AG20443 (cell line): ENCODE data around the gene SYNE2.
A peak's percentile ranks its signal among the peaks of the same experiment; 100 is the strongest.

Experiments used
- DNase-seq: peaks from one replicate; pipeline ENCODE4 v3.0.0; 2012; ENCODE audit warnings: low spot score, mixed read lengths

The SYNE2 gene

GRCh38 chr14:64217834-64218233 lies 365.0 kb downstream of the SYNE2 start:
- no peak for DNase-seq

- no peak for DNase-seq
Measured at GRCh38 chr14:64218344-64219240, 365.8 kb downstream of the SYNE2 start.

GRCh38 chr14:64220056-64220455 lies 367.3 kb downstream of the SYNE2 start:
- DNase-seq, result no peak

GRCh38 chr14:64220466-64220865 lies 367.7 kb downstream of the SYNE2 start:
- no peak for DNase-seq

GRCh38 chr14:64221391-64222003 lies 368.7 kb downstream of the SYNE2 start:
- DNase-seq, result no peak

GRCh38 chr14:64225151-64225757 lies 372.4 kb downstream of the SYNE2 start:
- DNase-seq, result no peak

- no peak for DNase-seq
Measured at GRCh38 chr14:64227856-64228255, 375.1 kb downstream of the SYNE2 start.

GRCh38 chr14:64229489-64229888 lies 376.7 kb downstream of the SYNE2 start:
- no peak for DNase-seq

- peak; percentile 68 for DNase-seq
Measured at GRCh38 chr14:64232095-64232838, 379.5 kb downstream of the SYNE2 start.

- DNase-seq, result no peak
Measured at GRCh38 chr14:64232944-64233343, 380.1 kb downstream of the SYNE2 start.

GRCh38 chr14:64233531-64234190 lies 380.9 kb downstream of the SYNE2 start:
- DNase-seq, result no peak

- DNase-seq, result no peak
Measured at GRCh38 chr14:64234877-64235651, 382.3 kb downstream of the SYNE2 start.

- no peak for DNase-seq
Measured at GRCh38 chr14:64235652-64236640, 383.1 kb downstream of the SYNE2 start.

- no peak for DNase-seq
Measured at GRCh38 chr14:64238049-64238448, 385.2 kb downstream of the SYNE2 start.

GRCh38 chr14:64238631-64239030 lies 385.8 kb downstream of the SYNE2 start:
- DNase-seq, result no peak

- no peak for DNase-seq
Measured at GRCh38 chr14:64244279-64244678, 391.5 kb downstream of the SYNE2 start.

GRCh38 chr14:64245491-64245890 lies 392.7 kb downstream of the SYNE2 start:
- DNase-seq, result no peak

GRCh38 chr14:64246688-64247087 lies 393.9 kb downstream of the SYNE2 start:
- no peak for DNase-seq

GRCh38 chr14:64247195-64247594 lies 394.4 kb downstream of the SYNE2 start:
- DNase-seq, result no peak

GRCh38 chr14:64248689-64249088 lies 395.9 kb downstream of the SYNE2 start:
- no peak for DNase-seq
